RWPE1 (cell line): ENCODE measurements around the gene RPL15.

Experiments used
- CTCF ChIA-PET: fragments of 350-600 bp; sonication (Branson Sonifier 250); formaldehyde crosslinking; extraction: SDS; loops from one replicate; lab custom pipeline; 2021; lab: Yijun Ruan, JAX
- POLR2A ChIA-PET: fragments of 400-600 bp; formaldehyde crosslinking; extraction: SDS; loops from one replicate; lab custom pipeline; 2020; ENCODE audit warnings: antibody characterized with exemption; ENCODE audit not compliant: low non-redundant PET; lab: Yijun Ruan, JAX
- DNase-seq: peaks from one replicate; pipeline ENCODE4 v3.0.0; 2012; ENCODE audit warnings: low spot score
- H3K27ac ChIP-seq: fragments of 450-650 bp; 2 replicates; pipeline ENCODE4 v1.5.1; 2017
- CTCF ChIP-seq: fragments of 450-650 bp; conservative IDR thresholded peaks from 2 replicates; pipeline ENCODE4 v1.5.1; 2017; ENCODE audit warnings: low read depth, mild to moderate bottlenecking

Gene RPL15

GRCh38 chr3:23945663-23945912 is 28.7 kb downstream of the RPL15 start:
- no peak for TF ChIP-seq CTCF
- POLR2A ChIA-PET, result no interaction called here
- peak overlapping the region; percentile 94 for H3K27ac ChIP-seq
- CTCF ChIA-PET, result no interaction called here
- no peak for DNase-seq

GRCh38 chr3:23945913-23946687 is 29.2 kb downstream of the RPL15 start:
- peak; percentile 93 for DNase-seq
- CTCF ChIA-PET, result no interaction called here
- POLR2A ChIA-PET, result interaction anchor here (1.2 kb wide), 1 partner anchor 29 kb away, joined by 7 read pairs; the partner anchor contains the start of genes NKIRAS1 and RPL15
- no peak for TF ChIP-seq CTCF
- peak overlapping the region; percentile 94 for H3K27ac ChIP-seq

- DNase-seq, result peak; percentile 18
- ChIA-PET CTCF (no interaction called here), POLR2A (no interaction called here)
Measured at GRCh38 chr3:23948761-23949160, 31.8 kb downstream of the RPL15 start.

GRCh38 chr3:23949784-23950183 is 32.9 kb downstream of the RPL15 start:
- DNase-seq, result no peak
- ChIA-PET CTCF (no interaction called here), POLR2A (no interaction called here)
- H3K27ac ChIP-seq, result no peak overlapping the region
- TF ChIP-seq CTCF, result no peak

More at GRCh38 chr3:23948761-23949160, 31.8 kb downstream of the RPL15 start:
- no peak for TF ChIP-seq CTCF
- no peak overlapping the region for H3K27ac ChIP-seq

GRCh38 chr3:23950293-23950692 is 33.4 kb downstream of the RPL15 start:
- POLR2A ChIA-PET, result no interaction called here
- H3K27ac ChIP-seq, result no peak overlapping the region
- no peak for DNase-seq
- CTCF ChIA-PET, result no interaction called here
- no peak for TF ChIP-seq CTCF

GRCh38 chr3:23952646-23953045 is 35.7 kb downstream of the RPL15 start:
- ChIA-PET CTCF (no interaction called here), POLR2A (no interaction called here)
- H3K27ac ChIP-seq, result no peak overlapping the region
- no peak for DNase-seq
- TF ChIP-seq CTCF, result no peak

GRCh38 chr3:23953523-23953922 is 36.6 kb downstream of the RPL15 start:
- TF ChIP-seq CTCF, result no peak
- H3K27ac ChIP-seq, result no peak overlapping the region
- CTCF ChIA-PET, result no interaction called here
- no peak for DNase-seq
- POLR2A ChIA-PET, result no interaction called here
